HCT116 (cell line): Measurements from ENCODE around the gene TSPAN13. TPM values are rescaled to one million over a fixed set of nuclear protein-coding genes. Genes with fewer than 3 reads are reported as not detected.

ENCODE experiments used
- ATAC-seq: fragments of 200-7000 bp; cut with Tn5 transposase; 2 replicates; pipeline ENCODE4 v1.9.1; 2020; ENCODE audit warnings: mild to moderate bottlenecking, moderate library complexity
- BruUV-seq: library from RNA; stranded (reverse); fragments of 400-500 nt; replicated peaks from 2 replicates; lab custom pipeline; 2021; lab: Mats Ljungman, UMichigan
- CTCF ChIA-PET: fragments of 300-600 bp; sonication (Branson Sonifier 250); formaldehyde crosslinking; loops from one replicate; lab custom pipeline; 2021; ENCODE audit warnings: antibody characterized with exemption; lab: Charles Lee
- POLR2A ChIA-PET: fragments of 300-600, 350-600 bp; sonication (Branson Sonifier 250); formaldehyde crosslinking; loops from one replicate; lab custom pipeline; 2021; ENCODE audit warnings: antibody characterized with exemption; lab: Charles Lee
- RAD21 ChIA-PET, 2 experiments: fragments of 300-600 bp; sonication (Branson Sonifier 250); formaldehyde crosslinking; loops; one replicate each; lab custom pipeline; 2023; ENCODE audit warnings: low total read pairs in 2 of 2; ENCODE audit not compliant: uncharacterized antibody in 2 of 2, unreplicated experiment in 2 of 2, low non-redundant PET in 1 of 2; lab: Charles Lee
- DNase-seq: peaks from one replicate; pipeline ENCODE4 v3.0.0-alpha.2; 2010; ENCODE audit warnings: low read depth, low spot score
- H2AFZ ChIP-seq: fragments of 200-600 bp; shearing (Covaris generic), sonication (generic); 2 replicates; pipeline ENCODE4 v1.6.1; 2017; ENCODE audit warnings: low read depth, mixed run types, mixed read lengths, antibody characterized with exemption, low read length; ENCODE audit not compliant: poor library complexity, severe bottlenecking
- H3K27ac ChIP-seq: 2 replicates; pipeline ENCODE4 v1.5.1; 2012; ENCODE audit warnings: low read depth, low read length
- H3K27me3 ChIP-seq: fragments of 200-600 bp; sonication (generic); 2 replicates; pipeline ENCODE4 v1.6.1; 2016; ENCODE audit warnings: mixed run types, low read length, mixed read lengths; ENCODE audit not compliant: insufficient read depth
- H3K36me3 ChIP-seq, 2 experiments: fragments of 200-500 bp in 1 of 2; fragments of 200-600 bp in 1 of 2; sonication (Bioruptor generic) in 1 of 2; sonication (generic) in 1 of 2; 2 replicates each; pipeline versions ENCODE4 v1.5.1 to v1.6.1; 2014 to 2016; ENCODE audit warnings: low read length in 2 of 2, inconsistent platforms in 1 of 2, mixed read lengths in 1 of 2, mixed run types in 1 of 2; ENCODE audit not compliant: insufficient read depth in 2 of 2, control insufficient read depth in 1 of 2
- H3K4me1 ChIP-seq, 2 experiments: fragments of 200-600 bp in 1 of 2; sonication (generic) in 1 of 2; 2 replicates each; pipeline versions ENCODE4 v1.5.1 to v1.6.1; 2012 to 2017; ENCODE audit warnings: low read length in 2 of 2, inconsistent platforms in 1 of 2, mild to moderate bottlenecking in 1 of 2, mixed read lengths in 1 of 2, mixed run types in 1 of 2, moderate library complexity in 1 of 2; ENCODE audit not compliant: insufficient read depth in 2 of 2, control insufficient read depth in 1 of 2
- H3K4me2 ChIP-seq: fragments of 200-600 bp; sonication (generic); 2 replicates; pipeline ENCODE4 v1.6.1; 2017; ENCODE audit warnings: mixed run types, low read length, mixed read lengths
- H3K4me3 ChIP-seq, 2 experiments: fragments of 200-600 bp in 1 of 2; sonication (generic) in 1 of 2; replicated peaks in 1 of 2; 2 replicates each; pipeline ENCODE4 v1.5.1; 2011 to 2016; ENCODE audit warnings: low read length in 2 of 2, control low read depth in 1 of 2, low read depth in 1 of 2, mild to moderate bottlenecking in 1 of 2, mixed read lengths in 1 of 2, mixed run types in 1 of 2
- H3K79me2 ChIP-seq: fragments of 200-600 bp; sonication (generic); 2 replicates; pipeline ENCODE4 v1.6.1; 2017; ENCODE audit warnings: mild to moderate bottlenecking, mixed run types, low read length, moderate library complexity, mixed read lengths; ENCODE audit not compliant: insufficient read depth
- H3K9ac ChIP-seq: fragments of 200-600 bp; sonication (generic); 2 replicates; pipeline ENCODE4 v1.6.1; 2016; ENCODE audit warnings: low read length, mixed read lengths
- H3K9me2 ChIP-seq: fragments of 200-600 bp; sonication (generic), shearing (Covaris generic); 2 replicates; pipeline ENCODE4 v1.6.1; 2017; ENCODE audit warnings: mixed run types, mild to moderate bottlenecking, moderate library complexity; ENCODE audit not compliant: insufficient read depth
- H3K9me3 ChIP-seq, 2 experiments: fragments of 200-500 bp in 1 of 2; fragments of 200-600 bp in 1 of 2; sonication (Bioruptor generic) in 1 of 2; sonication (generic) in 1 of 2; 2 replicates each; pipeline ENCODE4 v1.6.1; 2014 to 2017; ENCODE audit warnings: low read length in 2 of 2, mixed read lengths in 2 of 2, inconsistent platforms in 1 of 2, low read depth in 1 of 2, mild to moderate bottlenecking in 1 of 2, mixed run types in 1 of 2, moderate library complexity in 1 of 2; ENCODE audit not compliant: control insufficient read depth in 1 of 2, insufficient read depth in 1 of 2
- H4K20me1 ChIP-seq: fragments of 200-600 bp; sonication (generic), shearing (Covaris generic); 2 replicates; pipeline ENCODE4 v1.6.1; 2017; ENCODE audit warnings: mixed run types, mild to moderate bottlenecking, moderate library complexity; ENCODE audit not compliant: insufficient read depth
- CEBPB ChIP-seq: IDR thresholded peaks from 2 replicates; pipeline ENCODE4 v1.6.1; 2012; ENCODE audit warnings: low read depth
- JUND ChIP-seq: IDR thresholded peaks from 2 replicates; pipeline ENCODE4 v1.6.1; 2012
- RAD21 ChIP-seq: IDR thresholded peaks from 2 replicates; pipeline ENCODE4 v1.6.1; 2012; ENCODE audit warnings: low read depth, mild to moderate bottlenecking
- REST ChIP-seq: IDR thresholded peaks from 2 replicates; pipeline ENCODE4 v1.6.1; 2012; ENCODE audit warnings: low read depth
- SRF ChIP-seq: IDR thresholded peaks from 2 replicates; pipeline ENCODE4 v1.6.1; 2012; ENCODE audit warnings: low read depth
- ZNF274 ChIP-seq: fragments of 200-500 bp; sonication (Bioruptor generic); IDR thresholded peaks from 2 replicates; pipeline ENCODE4 v1.6.1; 2014; ENCODE audit warnings: mild to moderate bottlenecking, low read depth, low read length, inconsistent platforms
- intact Hi-C: fragments of 100-400 bp; cut with micrococcal nuclease; formaldehyde crosslinking; loops from 2 replicates; pipeline ENCODE4 v1.10.0; 2022
- total RNA-seq: library from RNA; stranded (reverse); gene quantifications from one replicate; pipeline ENCODE4 v1.2.1, GENCODE V29; 2021; ENCODE audit not compliant: unreplicated experiment
- TF ChIP-seq, protein P1 (sequence below): IDR thresholded peaks from 2 replicates; pipeline ENCODE4 v1.6.1; 2012

The TSPAN13 gene
- total RNA-seq, 1 experiment from 2014 or later, result 18.5 TPM

DNA sequence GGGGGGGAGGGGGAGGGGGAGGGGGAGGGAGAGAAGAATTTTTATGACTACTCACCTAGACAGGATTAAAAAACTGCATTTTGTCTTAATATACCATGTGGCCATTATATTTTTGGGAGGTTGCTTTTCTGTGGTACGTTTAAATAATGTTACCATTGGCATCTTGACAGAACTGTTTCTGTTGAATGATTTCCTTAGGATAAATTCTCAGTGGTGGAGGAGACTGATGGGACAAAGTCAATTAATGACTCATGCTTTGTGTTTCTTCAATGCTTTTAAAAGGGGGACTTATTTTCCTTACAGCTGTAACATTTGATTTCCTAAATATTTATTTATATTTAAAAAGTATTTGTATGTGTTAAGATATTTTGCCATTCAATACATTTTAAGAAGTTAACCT is 37.5 kb downstream of the TSPAN13 start:
- Histone ChIP-seq H3K9me2 (no peaks in the 10 kb centered on the region), H3K79me2 (no peaks in the 10 kb centered on the region), H3K27ac (no peak overlapping the region), H2AFZ (no peak overlapping the region), H3K4me1 (no peaks in the 10 kb centered on the region), H3K9ac (no peak overlapping the region), H3K27me3 (no peaks in the 10 kb centered on the region), H4K20me1 (no peaks in the 10 kb centered on the region), H3K36me3 (no peaks in the 10 kb centered on the region), H3K9me3 (no peaks in the 10 kb centered on the region), H3K4me2 (no peak overlapping the region), H3K4me3 (no peak overlapping the region)
- no TSS peak for BruUV-seq
- POLR2A ChIA-PET, result no interaction called here
- RAD21 ChIA-PET, result no interaction called here
- ATAC-seq (no peak), DNase-seq (no peak)
- CTCF ChIA-PET, result no interaction called here
- no peak for TF ChIP-seq SRF
- TF ChIP-seq, protein P1, sequence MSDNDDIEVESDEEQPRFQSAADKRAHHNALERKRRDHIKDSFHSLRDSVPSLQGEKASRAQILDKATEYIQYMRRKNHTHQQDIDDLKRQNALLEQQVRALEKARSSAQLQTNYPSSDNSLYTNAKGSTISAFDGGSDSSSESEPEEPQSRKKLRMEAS, result no peak
- intact Hi-C loops, result no loop called here

DNA sequence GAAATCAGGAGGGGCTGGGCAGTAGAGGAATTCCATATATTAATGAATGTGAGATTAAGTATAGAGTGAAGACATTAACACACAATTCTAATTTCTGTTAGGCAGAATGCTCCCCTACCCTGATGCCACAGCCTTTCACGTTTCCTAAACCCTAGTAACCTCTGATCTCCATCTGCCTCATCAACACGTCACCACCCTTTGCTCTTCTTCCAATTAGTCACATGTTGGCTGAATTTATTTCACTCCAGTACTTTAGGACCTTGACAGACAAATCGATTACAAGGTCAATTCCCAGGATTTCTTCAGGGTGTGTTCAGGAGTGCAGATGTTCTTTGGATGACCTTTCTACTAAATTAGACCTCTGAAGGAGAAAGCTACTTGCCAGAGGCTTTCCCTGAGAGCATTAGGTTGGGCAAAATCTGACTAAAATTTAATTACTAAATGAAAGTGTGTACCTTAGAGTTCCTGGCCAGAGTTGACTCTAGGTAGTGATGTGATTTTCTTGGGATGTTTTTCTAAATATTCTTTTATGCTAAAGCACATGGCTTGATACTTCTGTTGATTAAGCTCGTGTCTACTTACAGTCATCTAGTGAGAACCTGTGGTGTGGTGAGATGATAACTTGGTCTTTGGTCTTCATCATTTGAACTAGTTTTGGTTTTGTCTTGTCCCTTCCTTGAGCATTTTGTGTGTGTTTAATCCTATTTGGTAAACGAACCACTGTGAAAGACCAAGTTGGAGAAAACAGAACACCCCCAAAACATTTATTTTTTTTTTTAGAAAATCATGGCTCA is 38.5 kb downstream of the TSPAN13 start:
- no peaks in the 10 kb centered on the region for H3K4me1 ChIP-seq
- no peak overlapping the region for H3K27ac ChIP-seq
- H4K20me1 ChIP-seq, result no peaks in the 10 kb centered on the region
- no peak overlapping the region for H3K4me2 ChIP-seq
- no peak for TF ChIP-seq ZNF274
- no peak for TF ChIP-seq REST
- no peak for TF ChIP-seq RAD21
- no peak for TF ChIP-seq JUND
- TF ChIP-seq CEBPB, result no peak
- TF ChIP-seq, all 23 proteins: peak for 0
- ChIA-PET CTCF (no interaction called here), POLR2A (no interaction called here), RAD21 (no interaction called here)
- Histone ChIP-seq H3K36me3 (no peaks in the 10 kb centered on the region), H3K9me2 (no peaks in the 10 kb centered on the region), H3K9ac (no peak overlapping the region), H3K4me3 (no peak overlapping the region), H2AFZ (no peak overlapping the region), H3K27me3 (no peaks in the 10 kb centered on the region), H3K9me3 (no peaks in the 10 kb centered on the region), H3K79me2 (no peaks in the 10 kb centered on the region)
- intact Hi-C loops, result no loop called here
- BruUV-seq, result no TSS peak
- DNase-seq (no peak), ATAC-seq (no peak)
